Choroid plexus epithelial cell (primary cell): ENCODE results near the gene TSNAX.

Experiments used
- DNase-seq: peaks from one replicate; pipeline ENCODE4 v3.0.0-alpha.2; 2010; ENCODE audit warnings: low read depth
- H3K4me3 ChIP-seq: 2 replicates; pipeline ENCODE4 v1.5.1; 2011; ENCODE audit warnings: low read depth, mild to moderate bottlenecking, control low read depth, low read length, moderate library complexity
- TF ChIP-seq, protein P1 (sequence below): conservative IDR thresholded peaks from 2 replicates; pipeline ENCODE4 v1.5.1; 2011; ENCODE audit warnings: low read depth, mild to moderate bottlenecking, control low read depth, inconsistent platforms, low read length, moderate library complexity

Gene TSNAX

DNA sequence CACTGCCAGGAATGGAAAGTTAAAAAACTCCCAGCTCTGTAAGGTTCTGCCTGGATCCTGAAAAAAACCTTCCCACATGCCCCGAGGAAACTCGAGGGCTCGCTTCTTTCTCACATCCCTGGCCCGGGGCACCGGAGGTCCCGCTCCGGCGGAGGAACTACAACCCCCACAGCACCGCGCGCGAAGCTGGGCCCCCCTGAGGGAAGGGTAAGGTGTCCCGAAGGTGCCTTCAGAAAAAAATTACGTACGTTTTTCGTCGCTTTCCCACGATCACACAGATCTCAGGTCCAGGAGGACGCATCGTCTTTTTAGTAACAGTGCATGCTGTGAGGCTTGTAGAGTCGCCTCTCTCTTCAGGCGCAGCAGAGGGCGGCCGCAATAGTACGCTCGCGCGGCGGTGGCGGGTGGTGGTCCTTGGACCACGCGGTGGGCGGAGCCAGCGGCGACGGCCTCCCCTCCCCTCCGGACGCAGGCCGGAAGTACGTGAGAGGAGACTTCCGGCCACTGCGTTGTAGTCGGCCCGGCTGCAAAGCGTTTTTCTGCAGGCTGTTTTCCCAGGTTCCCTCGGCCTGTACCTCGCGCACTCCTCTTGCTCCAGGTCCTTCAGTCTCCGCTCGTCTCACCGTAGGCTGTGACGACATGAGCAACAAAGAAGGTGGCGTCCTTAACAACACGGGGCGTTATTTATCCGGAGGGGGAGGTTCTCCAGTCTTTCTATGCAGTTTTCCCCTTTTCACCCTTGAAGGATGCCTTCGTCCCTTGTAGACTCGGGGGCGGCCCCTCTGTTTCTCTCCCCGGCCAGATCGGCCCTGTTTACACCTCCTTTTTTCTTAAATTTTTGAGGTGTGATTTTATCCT is at the start of gene TSNAX:
Gene TSNAX (plus strand): TSS at position 498 of the 858 bp plus-strand sequence. CDS start 142 bp downstream, at position 640.
- H3K4me3 ChIP-seq: peak within 1 kb of the TSS; percentile 94
- peak; percentile 96 for DNase-seq
- TF ChIP-seq, protein P1, sequence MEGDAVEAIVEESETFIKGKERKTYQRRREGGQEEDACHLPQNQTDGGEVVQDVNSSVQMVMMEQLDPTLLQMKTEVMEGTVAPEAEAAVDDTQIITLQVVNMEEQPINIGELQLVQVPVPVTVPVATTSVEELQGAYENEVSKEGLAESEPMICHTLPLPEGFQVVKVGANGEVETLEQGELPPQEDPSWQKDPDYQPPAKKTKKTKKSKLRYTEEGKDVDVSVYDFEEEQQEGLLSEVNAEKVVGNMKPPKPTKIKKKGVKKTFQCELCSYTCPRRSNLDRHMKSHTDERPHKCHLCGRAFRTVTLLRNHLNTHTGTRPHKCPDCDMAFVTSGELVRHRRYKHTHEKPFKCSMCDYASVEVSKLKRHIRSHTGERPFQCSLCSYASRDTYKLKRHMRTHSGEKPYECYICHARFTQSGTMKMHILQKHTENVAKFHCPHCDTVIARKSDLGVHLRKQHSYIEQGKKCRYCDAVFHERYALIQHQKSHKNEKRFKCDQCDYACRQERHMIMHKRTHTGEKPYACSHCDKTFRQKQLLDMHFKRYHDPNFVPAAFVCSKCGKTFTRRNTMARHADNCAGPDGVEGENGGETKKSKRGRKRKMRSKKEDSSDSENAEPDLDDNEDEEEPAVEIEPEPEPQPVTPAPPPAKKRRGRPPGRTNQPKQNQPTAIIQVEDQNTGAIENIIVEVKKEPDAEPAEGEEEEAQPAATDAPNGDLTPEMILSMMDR: no peak

- DNase-seq: no peak
- H3K4me3 ChIP-seq: no peak overlapping the region
- TF ChIP-seq, protein P1: no peak
These were observed 49.7 kb upstream of the TSNAX start for GRCh38 chr1:231478811-231479210.

DNA sequence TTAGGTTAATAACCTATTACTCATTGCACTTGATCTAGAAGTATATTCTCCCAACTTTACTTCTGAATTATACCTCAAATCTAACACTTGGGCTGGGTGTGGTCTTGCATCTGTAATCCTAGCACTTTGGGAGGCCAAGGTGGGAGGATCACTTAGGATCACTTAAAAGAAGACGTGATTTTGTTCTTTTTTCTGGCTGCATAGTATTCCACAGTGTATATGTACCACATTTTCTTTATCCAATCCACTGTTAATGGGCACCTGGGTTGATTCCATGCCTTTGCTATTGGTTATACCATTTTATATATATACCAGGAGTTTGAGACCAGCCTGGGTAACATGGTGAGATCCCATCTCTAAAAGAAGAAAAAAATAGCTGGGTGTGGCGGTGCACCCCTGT is 48.5 kb upstream of the TSNAX start:
- no peak for DNase-seq
- H3K4me3 ChIP-seq: no peak overlapping the region
- TF ChIP-seq, protein P1: no peak

GRCh38 chr1:231481289-231481688 is 47.2 kb upstream of the TSNAX start:
- no peak for DNase-seq
- TF ChIP-seq, protein P1: no peak
- no peak overlapping the region for H3K4me3 ChIP-seq

- H3K4me3 ChIP-seq: no peak overlapping the region
- TF ChIP-seq, protein P1: no peak
- DNase-seq: peak; percentile 31
These were observed 43.3 kb upstream of the TSNAX start for GRCh38 chr1:231485029-231485784.

- TF ChIP-seq, protein P1: no peak
- peak; percentile 75 for DNase-seq
- no peak overlapping the region for H3K4me3 ChIP-seq
These were observed 41.5 kb upstream of the TSNAX start for GRCh38 chr1:231487019-231487418.

- no peak overlapping the region for H3K4me3 ChIP-seq
- TF ChIP-seq, protein P1: no peak
- DNase-seq: no peak
These were observed 40.6 kb upstream of the TSNAX start for GRCh38 chr1:231487910-231488309.
